ENCODE data around the gene KBTBD8.

GRCh38 chr3:66953934-66954445, 44.1 kb upstream of the KBTBD8 start:
- TF ChIP-seq E2F6 (IDR thresholded peaks at IDR 0.05; ENCODE audit: borderline replicate concordance in 1 of 2, extremely low read depth in 1 of 2, insufficient read depth in 1 of 2, insufficient read length in 1 of 2, low read depth in 1 of 2, low read length in 1 of 2, poor library complexity in 1 of 2, severe bottlenecking in 1 of 2): no peak
- TF ChIP-seq MAX (CRISPR knock-in tag; IDR thresholded peaks at IDR 0.05): no peak
- TF ChIP-seq LEF1 (IDR thresholded peaks at IDR 0.05): no peak
- no peak for TF ChIP-seq BHLHE40 (IDR thresholded peaks at IDR 0.05; ENCODE audit: low read length)
- TF ChIP-seq MED1 (CRISPR knock-in tag; IDR thresholded peaks at IDR 0.05; ENCODE audit: borderline replicate concordance): no peak
- no peak for TF ChIP-seq BRD4 (IDR thresholded peaks at IDR 0.05)
- no peak for TF ChIP-seq ZNF609 (CRISPR knock-in tag; IDR thresholded peaks at IDR 0.05; ENCODE audit: borderline replicate concordance)
- TF ChIP-seq CEBPZ (IDR thresholded peaks at IDR 0.05; ENCODE audit: borderline replicate concordance, low read depth, low read length): no peak
- no peak for TF ChIP-seq TEAD2 (tag; IDR thresholded peaks at IDR 0.05)
- no peak for TF ChIP-seq MIER1 (IDR thresholded peaks at IDR 0.05; ENCODE audit: low read depth)
